ENCODE data around the gene BTN1A1.

BTN1A1 gene

DNA sequence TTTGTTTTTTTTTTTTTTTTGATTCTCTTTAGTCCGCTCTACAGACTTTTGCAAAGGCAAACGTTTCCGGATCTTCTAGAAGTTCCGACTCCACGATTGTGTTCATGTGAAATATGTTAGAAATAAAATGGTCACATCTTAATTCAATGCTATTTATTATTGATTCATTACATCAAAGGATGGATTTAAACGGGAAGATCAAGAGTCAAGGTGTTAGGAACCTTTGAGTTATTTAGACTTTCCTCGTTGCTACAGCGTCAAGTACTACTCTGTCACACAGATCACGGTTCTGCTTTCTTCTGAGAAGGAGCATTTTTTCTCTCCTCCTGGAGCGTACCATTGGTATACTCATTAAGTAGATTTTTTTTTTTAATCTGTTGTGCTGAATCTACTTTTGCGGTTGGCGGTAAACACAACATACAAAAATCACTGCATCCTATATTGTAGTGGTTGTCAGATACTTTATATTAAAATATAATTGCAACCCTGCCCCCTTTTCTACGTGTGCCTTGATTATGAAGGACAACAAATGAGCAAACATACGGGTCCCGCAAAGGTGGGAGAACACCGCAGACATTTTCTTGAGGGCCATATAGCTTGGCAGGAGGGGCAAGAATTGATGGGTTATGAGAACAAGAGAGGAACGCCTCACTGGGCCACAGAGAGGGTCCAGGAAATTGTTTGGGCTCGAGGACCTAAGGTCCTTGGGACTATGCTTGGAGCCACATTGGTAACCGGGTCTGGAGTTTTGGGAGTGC lies 55.6 kb downstream of the BTN1A1 start:
- no peaks in the 10 kb centered on the region for H3K79me2 ChIP-seq (ENCODE audit: low read length)
- TF ChIP-seq, protein P1, sequence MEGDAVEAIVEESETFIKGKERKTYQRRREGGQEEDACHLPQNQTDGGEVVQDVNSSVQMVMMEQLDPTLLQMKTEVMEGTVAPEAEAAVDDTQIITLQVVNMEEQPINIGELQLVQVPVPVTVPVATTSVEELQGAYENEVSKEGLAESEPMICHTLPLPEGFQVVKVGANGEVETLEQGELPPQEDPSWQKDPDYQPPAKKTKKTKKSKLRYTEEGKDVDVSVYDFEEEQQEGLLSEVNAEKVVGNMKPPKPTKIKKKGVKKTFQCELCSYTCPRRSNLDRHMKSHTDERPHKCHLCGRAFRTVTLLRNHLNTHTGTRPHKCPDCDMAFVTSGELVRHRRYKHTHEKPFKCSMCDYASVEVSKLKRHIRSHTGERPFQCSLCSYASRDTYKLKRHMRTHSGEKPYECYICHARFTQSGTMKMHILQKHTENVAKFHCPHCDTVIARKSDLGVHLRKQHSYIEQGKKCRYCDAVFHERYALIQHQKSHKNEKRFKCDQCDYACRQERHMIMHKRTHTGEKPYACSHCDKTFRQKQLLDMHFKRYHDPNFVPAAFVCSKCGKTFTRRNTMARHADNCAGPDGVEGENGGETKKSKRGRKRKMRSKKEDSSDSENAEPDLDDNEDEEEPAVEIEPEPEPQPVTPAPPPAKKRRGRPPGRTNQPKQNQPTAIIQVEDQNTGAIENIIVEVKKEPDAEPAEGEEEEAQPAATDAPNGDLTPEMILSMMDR (IDR thresholded peaks at IDR 0.05; ENCODE audit: low read length): no peak
- TF ChIP-seq EZH2 (optimal IDR thresholded peaks at IDR 0.05; ENCODE audit: low read depth, low read length): no peak
- peaks cover 33% of the 10 kb centered on the region for H3F3A ChIP-seq (ENCODE audit: insufficient read depth, low read length)
- H3K27ac ChIP-seq (ENCODE audit: low read length): peak overlapping the region; percentile 90; the same call in 1 of the 2 replicates
- no peaks in the 10 kb centered on the region for H3K36me3 ChIP-seq (replicated peaks; ENCODE audit: insufficient read depth, low read length)
- peak overlapping the region; percentile 87 for H3K4me2 ChIP-seq (ENCODE audit: low read depth, low read length)
- no peaks in the 10 kb centered on the region for H3K9me2 ChIP-seq (replicated peaks; ENCODE audit: insufficient read depth, low read length)
- no peaks in the 10 kb centered on the region for H4K20me1 ChIP-seq (ENCODE audit: insufficient read depth, low read length)
- H3K4me3 ChIP-seq (ENCODE audit: low read length): peak overlapping the region; percentile 85
- H3K9ac ChIP-seq (ENCODE audit: low read length): peak overlapping the region; percentile 79; the same call in 1 of the 2 replicates
- 0 out of 2 replicates have a peak, but pooled peaks cover 8% of the 10 kb centered on the region for H3K4me1 ChIP-seq (ENCODE audit: low read length)
- H3K9me3 ChIP-seq (replicated peaks; ENCODE audit: insufficient read depth, low read length): no peaks in the 10 kb centered on the region
- H2AFZ ChIP-seq (ENCODE audit: low read length): peak overlapping the region; percentile 54; the same call in 1 of the 2 replicates
- H3K27me3 ChIP-seq (replicated peaks; ENCODE audit: insufficient read depth, low read length): no peaks in the 10 kb centered on the region
- DNase-seq: peak; percentile 41

DNA sequence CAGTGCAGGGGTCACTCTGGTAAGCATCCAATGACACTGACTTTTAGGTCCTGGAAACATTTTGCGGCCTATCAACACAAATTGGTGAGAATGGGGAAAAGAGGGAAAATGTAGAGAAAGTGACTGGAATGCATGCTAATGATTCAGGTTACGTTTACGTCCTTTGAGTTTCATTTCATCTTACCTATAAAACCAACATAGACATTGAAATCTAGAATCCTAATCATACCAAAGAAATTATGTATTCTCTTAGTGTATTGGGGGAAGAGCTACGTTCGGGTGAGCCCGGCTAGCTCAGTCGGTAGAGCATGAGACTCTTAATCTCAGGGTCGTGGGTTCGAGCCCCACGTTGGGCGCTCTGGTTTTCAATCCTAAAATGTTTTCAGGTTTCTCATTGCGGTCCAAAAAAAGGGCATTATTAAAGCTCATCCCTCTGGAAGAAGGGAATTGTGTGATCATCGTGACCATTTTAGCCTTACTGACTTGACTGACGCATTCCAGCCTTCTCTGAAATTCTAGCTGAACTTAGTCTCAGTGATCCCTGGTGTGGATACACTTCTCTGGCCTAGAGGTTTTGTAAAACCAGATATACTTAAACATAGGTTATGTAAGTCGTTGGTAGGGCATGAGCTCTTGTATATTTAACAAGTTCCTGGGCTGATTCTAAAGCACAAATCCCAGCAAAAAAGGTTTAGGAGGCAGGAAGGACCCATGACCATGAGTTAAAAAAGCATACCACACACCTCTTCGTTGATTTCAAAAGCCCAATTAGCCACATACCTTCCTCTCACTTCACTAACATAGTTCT lies 56.4 kb downstream of the BTN1A1 start:
- no peak overlapping the region for H2AFZ ChIP-seq (ENCODE audit: low read length)
- H4K20me1 ChIP-seq (ENCODE audit: insufficient read depth, low read length): no peaks in the 10 kb centered on the region
- peak overlapping the region; percentile 87; the same call in 1 of the 2 replicates for H3K4me2 ChIP-seq (ENCODE audit: low read depth, low read length)
- H3K9me3 ChIP-seq (replicated peaks; ENCODE audit: insufficient read depth, low read length): no peaks in the 10 kb centered on the region
- TF ChIP-seq EZH2phosphoT487 (IDR thresholded peaks at IDR 0.05; ENCODE audit: low read length) (no peak), EZH2 (optimal IDR thresholded peaks at IDR 0.05; ENCODE audit: low read depth, low read length) (no peak)
- TF ChIP-seq, protein P1 (IDR thresholded peaks at IDR 0.05; ENCODE audit: low read length): no peak
- H3K79me2 ChIP-seq (ENCODE audit: low read length): no peaks in the 10 kb centered on the region
- no peaks in the 10 kb centered on the region for H3K9me2 ChIP-seq (replicated peaks; ENCODE audit: insufficient read depth, low read length)
- H3K4me1 ChIP-seq (ENCODE audit: low read length): 0 out of 2 replicates have a peak, but pooled peaks cover 8% of the 10 kb centered on the region
- no peaks in the 10 kb centered on the region for H3K36me3 ChIP-seq (replicated peaks; ENCODE audit: insufficient read depth, low read length)
- H3K27ac ChIP-seq (ENCODE audit: low read length): no peak overlapping the region
- no peaks in the 10 kb centered on the region for H3K27me3 ChIP-seq (replicated peaks; ENCODE audit: insufficient read depth, low read length)
- DNase-seq: no peak
- no peak overlapping the region for H3K4me3 ChIP-seq (ENCODE audit: low read length)
- peaks cover 33% of the 10 kb centered on the region for H3F3A ChIP-seq (ENCODE audit: insufficient read depth, low read length)
- H3K9ac ChIP-seq (ENCODE audit: low read length): no peak overlapping the region

Data from MM.1S (cell line).